GM23248 (cell line): ENCODE measurements around the gene FRS3. TPM values are rescaled to one million over a fixed set of nuclear protein-coding genes. Genes with fewer than 3 reads are reported as not detected.

Source experiments
- DNase-seq: peaks from one replicate; pipeline ENCODE4 v3.0.0-alpha.2; 2015
- H2AFZ ChIP-seq: fragments of 200-600 bp; sonication (generic); 2 replicates; pipeline ENCODE4 v1.6.1; 2016; ENCODE audit warnings: antibody characterized with exemption
- H3F3A ChIP-seq: fragments of 200-600 bp; sonication (generic); 2 replicates; pipeline ENCODE4 v1.6.1; 2016; ENCODE audit warnings: mild to moderate bottlenecking, antibody characterized with exemption, mixed run types; ENCODE audit not compliant: insufficient read depth
- H3K27ac ChIP-seq: fragments of 200-600 bp; sonication (generic); 2 replicates; pipeline ENCODE4 v1.5.1; 2016; ENCODE audit warnings: mild to moderate bottlenecking
- H3K27me3 ChIP-seq: fragments of 200-600 bp; sonication (generic); replicated peaks from 2 replicates; pipeline ENCODE4 v1.6.1; 2016; ENCODE audit warnings: mild to moderate bottlenecking; ENCODE audit not compliant: insufficient read depth
- H3K36me3 ChIP-seq: fragments of 200-600 bp; sonication (generic); 2 replicates; pipeline ENCODE4 v1.6.1; 2016; ENCODE audit warnings: low read depth, mild to moderate bottlenecking
- H3K4me1 ChIP-seq: fragments of 200-600 bp; sonication (generic); 2 replicates; pipeline ENCODE4 v1.6.1; 2016; ENCODE audit warnings: mild to moderate bottlenecking; ENCODE audit not compliant: insufficient read depth
- H3K4me2 ChIP-seq: fragments of 200-600 bp; sonication (generic); one replicate; pipeline ENCODE4 v1.6.1; 2016; ENCODE audit warnings: mild to moderate bottlenecking; ENCODE audit not compliant: unreplicated experiment
- H3K4me3 ChIP-seq: fragments of 200-600 bp; sonication (generic); 2 replicates; pipeline ENCODE4 v1.5.1; 2016; ENCODE audit warnings: mild to moderate bottlenecking
- H3K79me2 ChIP-seq: fragments of 200-600 bp; sonication (generic); 2 replicates; pipeline ENCODE4 v1.6.1; 2016; ENCODE audit warnings: mild to moderate bottlenecking; ENCODE audit not compliant: insufficient read depth
- H3K9ac ChIP-seq: fragments of 200-600 bp; sonication (generic); 2 replicates; pipeline ENCODE4 v1.6.1; 2016; ENCODE audit warnings: mild to moderate bottlenecking
- H3K9me2 ChIP-seq: fragments of 200-600 bp; sonication (generic); 2 replicates; pipeline ENCODE4 v1.6.1; 2016; ENCODE audit warnings: mixed run types, mild to moderate bottlenecking, moderate library complexity; ENCODE audit not compliant: insufficient read depth
- H3K9me3 ChIP-seq: fragments of 200-600 bp; sonication (generic); one replicate; pipeline ENCODE4 v1.6.1; 2017; ENCODE audit warnings: low read depth
- H4K20me1 ChIP-seq: fragments of 200-600 bp; sonication (generic); 2 replicates; pipeline ENCODE4 v1.6.0; 2016; ENCODE audit not compliant: insufficient read depth
- EZH2 ChIP-seq: fragments of 200-600 bp; sonication (generic); IDR thresholded peaks from 2 replicates; pipeline ENCODE4 v1.6.1; 2018; ENCODE audit warnings: antibody characterized with exemption, mild to moderate bottlenecking; ENCODE audit not compliant: insufficient read depth, poor library complexity, severe bottlenecking
- EZH2phosphoT487 ChIP-seq: fragments of 200-600 bp; sonication (generic); IDR thresholded peaks from 2 replicates; pipeline ENCODE4 v1.6.1; 2018; ENCODE audit warnings: antibody characterized with exemption, moderate library complexity, mild to moderate bottlenecking, low read depth; ENCODE audit not compliant: insufficient read depth
- WGBS, 2 experiments: methylation state at CpG; one replicate each; pipeline ENCODE4 v1.1.6; 2015 to 2017; ENCODE audit warnings: low lambda C conversion rate in 2 of 2, low coverage in 1 of 2; ENCODE audit errors: missing lambda C conversion rate in 2 of 2; 5-methylcytosine and 5-hydroxymethylcytosine counted together
- in situ Hi-C: fragments of 300-500 bp; cut with MboI; formaldehyde crosslinking; loops from 2 replicates; pipeline ENCODE4 v1.15.0; 2020
- polyA plus RNA-seq: library from polyadenylated mRNA; unstranded; fragments of >200 nt; fragmentation: Nextera tagmentation; extraction: Ambion mirVana; gene quantifications from 2 replicates; pipeline ENCODE4 v1.2.1, GENCODE V29; 2016
- total RNA-seq: library from RNA; depleted of rRNA; stranded (reverse); fragments of >200 nt; shearing (Covaris generic); gene quantifications from 2 replicates; pipeline ENCODE4 v1.2.3, GENCODE V29; 2014

The FRS3 gene
- total and polyA plus RNA-seq, 2 experiments from 2014 or later = 2.5 to 3.4 TPM

DNA sequence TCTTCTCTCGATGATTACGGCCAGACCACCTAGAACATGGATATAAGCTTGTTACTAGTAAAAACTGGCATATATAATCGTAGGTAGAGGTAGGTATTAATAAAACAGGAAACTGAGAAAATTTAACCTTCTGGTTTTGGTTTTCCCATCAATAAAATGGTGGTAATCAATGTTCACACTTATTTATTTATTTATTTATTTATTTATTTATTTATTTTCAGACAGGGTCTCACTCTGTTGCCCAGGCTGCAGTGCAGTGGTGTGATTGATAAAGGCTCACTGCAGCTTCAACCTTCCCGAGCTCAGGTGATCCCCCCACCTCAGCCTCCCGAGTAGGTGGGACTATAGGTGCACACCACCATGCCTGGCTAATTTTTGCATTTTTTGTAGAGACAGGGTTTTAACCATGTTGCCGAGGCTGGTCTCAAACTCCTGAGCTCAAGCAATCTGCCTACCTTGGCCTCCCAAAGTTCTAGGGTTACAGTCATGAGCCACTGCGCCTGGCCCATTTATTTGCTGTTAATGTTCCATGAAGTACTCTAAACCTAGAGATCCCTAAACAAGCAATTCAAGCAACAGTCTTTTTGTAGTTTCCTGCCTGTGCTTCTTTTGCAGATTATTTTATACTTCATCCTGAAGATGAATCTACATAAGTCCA, 19.3 kb upstream of the FRS3 start:
- Histone ChIP-seq H3K9me2 (no peaks in the 10 kb centered on the region), H3K9ac (no peak overlapping the region), H3K4me1 (peaks cover 6% of the 10 kb centered on the region; the same call in 1 of the 2 replicates), H4K20me1 (no peaks in the 10 kb centered on the region), H3K79me2 (no peaks in the 10 kb centered on the region), H3K27me3 (no peaks in the 10 kb centered on the region), H3K36me3 (no peaks in the 10 kb centered on the region), H3K27ac (no peak overlapping the region), H3F3A (peaks cover 7% of the 10 kb centered on the region), H3K4me3 (no peak overlapping the region), H2AFZ (no peak overlapping the region), H3K9me3 (no peaks in the 10 kb centered on the region), H3K4me2 (no peak overlapping the region)
- 94 to 96% methylated on average over 7 of the region's 7 CpGs for WGBS, 2 experiments
- TF ChIP-seq EZH2phosphoT487 = no peak
- no peak for TF ChIP-seq EZH2
- no peak for DNase-seq
- in situ Hi-C loops = no loop called here

DNA sequence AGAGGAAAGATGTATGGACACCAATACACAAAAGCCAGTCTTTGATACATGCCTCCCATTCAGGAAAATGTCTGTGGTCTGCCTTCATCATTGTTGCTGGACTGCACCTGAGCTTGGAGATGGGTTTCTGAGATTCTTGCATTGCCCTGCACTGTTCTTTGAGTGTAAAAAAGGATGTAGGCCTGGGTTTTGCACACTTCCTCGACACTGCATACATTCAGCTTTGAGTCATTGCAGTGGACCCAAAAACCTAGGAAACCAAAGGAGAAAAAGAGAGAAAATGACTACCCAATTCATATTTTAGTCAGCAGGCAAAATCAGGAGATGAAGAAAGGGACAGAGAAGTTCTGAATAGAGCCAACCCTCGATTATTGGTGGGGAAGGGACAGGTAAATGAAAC, 16.8 kb upstream of the FRS3 start:
- no peaks in the 10 kb centered on the region for H4K20me1 ChIP-seq
- H3K9me2 ChIP-seq = no peaks in the 10 kb centered on the region
- in situ Hi-C loops = no loop called here
- no peak overlapping the region for H3K4me2 ChIP-seq
- no peaks in the 10 kb centered on the region for H3K9me3 ChIP-seq
- TF ChIP-seq EZH2 = no peak
- no peak for TF ChIP-seq EZH2phosphoT487
- no peaks in the 10 kb centered on the region for H3K27me3 ChIP-seq
- peaks cover 2% of the 10 kb centered on the region; the same call in 1 of the 2 replicates for H3F3A ChIP-seq
- H3K9ac ChIP-seq = no peak overlapping the region
- H3K27ac ChIP-seq = no peak overlapping the region
- H3K79me2 ChIP-seq = no peaks in the 10 kb centered on the region
- WGBS, 2 experiments = 68 to 69% methylated on average over 2 of the region's 2 CpGs
- peaks cover 6% of the 10 kb centered on the region; the same call in 1 of the 2 replicates for H3K4me1 ChIP-seq
- no peak overlapping the region for H3K4me3 ChIP-seq
- DNase-seq = no peak
- H3K36me3 ChIP-seq = peaks cover 3% of the 10 kb centered on the region; the same call in 1 of the 2 replicates
- no peak overlapping the region for H2AFZ ChIP-seq

DNA sequence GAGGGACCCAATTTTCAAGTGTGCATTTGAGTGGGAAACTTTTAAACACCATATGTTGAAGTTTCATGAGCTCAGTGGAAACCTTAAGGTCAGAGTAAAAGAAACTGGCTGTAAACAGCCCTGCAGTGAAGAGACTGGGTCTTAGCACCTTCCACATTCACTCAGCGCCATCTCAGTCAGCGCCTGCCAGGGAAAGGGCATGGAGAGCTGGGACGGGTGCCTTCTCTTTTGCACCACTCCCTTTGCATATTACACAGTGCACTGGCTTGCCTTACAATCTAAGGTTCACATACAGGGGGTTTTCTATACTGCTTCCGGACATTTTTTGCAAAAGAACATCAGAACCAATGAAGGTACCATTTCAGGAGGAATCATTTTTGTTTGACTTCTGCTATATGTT, 12.3 kb upstream of the FRS3 start:
- H2AFZ ChIP-seq = no peak overlapping the region
- in situ Hi-C loops = no loop called here
- TF ChIP-seq EZH2 (no peak), EZH2phosphoT487 (no peak)
- H3K27me3 ChIP-seq = no peaks in the 10 kb centered on the region
- no peak overlapping the region for H3K9ac ChIP-seq
- H3K79me2 ChIP-seq = peaks cover 33% of the 10 kb centered on the region
- no peak overlapping the region for H3K4me3 ChIP-seq
- DNase-seq = no peak
- H3K36me3 ChIP-seq = peaks cover 26% of the 10 kb centered on the region
- no peak overlapping the region for H3K4me2 ChIP-seq
- H3K9me2 ChIP-seq = no peaks in the 10 kb centered on the region
- 77 to 80% methylated on average over 4 of the region's 4 CpGs for WGBS, 2 experiments
- H3K27ac ChIP-seq = no peak overlapping the region
- H4K20me1 ChIP-seq = no peaks in the 10 kb centered on the region
- H3K9me3 ChIP-seq = no peaks in the 10 kb centered on the region
- peaks cover 4% of the 10 kb centered on the region; the same call in 1 of the 2 replicates for H3K4me1 ChIP-seq
- peaks cover 16% of the 10 kb centered on the region for H3F3A ChIP-seq

DNA sequence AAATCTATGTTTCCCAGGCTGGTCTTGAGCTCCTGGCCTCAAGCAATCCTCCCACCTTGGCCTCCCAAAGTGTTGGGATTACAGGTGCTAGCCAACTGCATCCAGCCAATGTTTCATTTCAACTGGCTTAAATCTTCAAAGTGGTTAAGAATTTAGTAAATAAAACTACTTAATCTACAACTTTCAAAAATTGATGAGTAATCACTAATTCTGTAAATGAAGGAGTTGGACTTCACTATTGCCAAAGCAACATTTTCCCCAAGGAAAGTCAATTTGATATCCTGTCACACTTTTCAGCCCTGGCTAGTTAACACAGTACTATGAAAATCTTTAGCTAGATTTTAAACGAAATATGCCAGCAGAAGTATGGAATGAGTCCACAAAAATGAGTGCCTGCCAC, 11.6 kb upstream of the FRS3 start:
- no peak overlapping the region for H3K4me2 ChIP-seq
- no peaks in the 10 kb centered on the region for H3K27me3 ChIP-seq
- in situ Hi-C loops = no loop called here
- H3K4me3 ChIP-seq = no peak overlapping the region
- H3K9ac ChIP-seq = no peak overlapping the region
- no peaks in the 10 kb centered on the region for H3K9me2 ChIP-seq
- no peak overlapping the region for H2AFZ ChIP-seq
- TF ChIP-seq EZH2phosphoT487 = no peak
- TF ChIP-seq EZH2 = no peak
- no peaks in the 10 kb centered on the region for H3K9me3 ChIP-seq
- H3K27ac ChIP-seq = no peak overlapping the region
- H4K20me1 ChIP-seq = no peaks in the 10 kb centered on the region
- H3K36me3 ChIP-seq = peaks cover 26% of the 10 kb centered on the region
- peaks cover 16% of the 10 kb centered on the region for H3F3A ChIP-seq
- 44 to 47% methylated on average over 1 of the region's 1 CpG for WGBS, 2 experiments
- peaks cover 33% of the 10 kb centered on the region for H3K79me2 ChIP-seq
- H3K4me1 ChIP-seq = peaks cover 4% of the 10 kb centered on the region; the same call in 1 of the 2 replicates
- DNase-seq = no peak
